Fibroblast of mammary gland (primary cell): ENCODE data around the gene PRR7.

Experiments used
- DNase-seq: peaks from one replicate; pipeline ENCODE4 v3.0.0-alpha.2; 2010; ENCODE audit warnings: low read depth
- H3K4me3 ChIP-seq: 2 replicates; pipeline ENCODE4 v1.5.1; 2011; ENCODE audit warnings: low read depth, mild to moderate bottlenecking, low read length, moderate library complexity; ENCODE audit not compliant: control insufficient read depth
- CTCF ChIP-seq: conservative IDR thresholded peaks from 2 replicates; pipeline ENCODE4 v1.5.1; 2011; ENCODE audit warnings: low read depth, low read length, inconsistent platforms; ENCODE audit not compliant: control insufficient read depth, insufficient read depth

The PRR7 gene

GRCh38 chr5:177457852-177458681 lies 11.5 kb downstream of the PRR7 start:
- H3K4me3 ChIP-seq, result no peak overlapping the region
- DNase-seq, result no peak
- TF ChIP-seq CTCF, result no peak

- no peak overlapping the region for H3K4me3 ChIP-seq
- no peak for TF ChIP-seq CTCF
- DNase-seq, result peak; percentile 50
Observed at GRCh38 chr5:177458912-177459350, 12.3 kb downstream of the PRR7 start.

- TF ChIP-seq CTCF, result no peak
- DNase-seq, result no peak
- no peak overlapping the region for H3K4me3 ChIP-seq
Observed at GRCh38 chr5:177459357-177459756, 12.7 kb downstream of the PRR7 start.

- no peak for TF ChIP-seq CTCF
- H3K4me3 ChIP-seq, result no peak overlapping the region
- no peak for DNase-seq
Observed at GRCh38 chr5:177459819-177460628, 13.4 kb downstream of the PRR7 start.

GRCh38 chr5:177462021-177462670 lies 15.5 kb downstream of the PRR7 start:
- no peak for TF ChIP-seq CTCF
- H3K4me3 ChIP-seq, result no peak overlapping the region
- no peak for DNase-seq

- DNase-seq, result no peak
- H3K4me3 ChIP-seq, result no peak overlapping the region
- TF ChIP-seq CTCF, result no peak
Observed at GRCh38 chr5:177465044-177465443, 18.4 kb downstream of the PRR7 start.
